Stimulated activated CD4-positive, alpha-beta T cell treated with anti-CD3 and anti-CD28 coated beads, Interleukin-15, amount 100 ng/mL, for 48 hours (primary cell): ENCODE results near the gene SGO2.
A peak's percentile ranks its signal among the peaks of the same experiment; 100 is the strongest.

ENCODE experiments used
- DNase-seq, 2 donors: peaks; one replicate each; pipeline ENCODE4 v3.0.0-alpha.2; 2020; ENCODE audit warnings: low read depth in 2 of 2

The SGO2 gene

GRCh38 chr2:200525882-200526651 is at the start of gene SGO2:
Gene SGO2 (plus strand): TSS chr2:200526207. CDS start chr2:200532976, 6,769 bp downstream.
- peak; percentile 94 to 97 for DNase-seq

GRCh38 chr2:200476836-200477235 is 49.2 kb upstream of the SGO2 start:
- DNase-seq: no peak

GRCh38 chr2:200477667-200478131 is 48.3 kb upstream of the SGO2 start:
- DNase-seq: no peak

- no peak for DNase-seq
Observed at GRCh38 chr2:200479692-200480265, 46.2 kb upstream of the SGO2 start.

DNA sequence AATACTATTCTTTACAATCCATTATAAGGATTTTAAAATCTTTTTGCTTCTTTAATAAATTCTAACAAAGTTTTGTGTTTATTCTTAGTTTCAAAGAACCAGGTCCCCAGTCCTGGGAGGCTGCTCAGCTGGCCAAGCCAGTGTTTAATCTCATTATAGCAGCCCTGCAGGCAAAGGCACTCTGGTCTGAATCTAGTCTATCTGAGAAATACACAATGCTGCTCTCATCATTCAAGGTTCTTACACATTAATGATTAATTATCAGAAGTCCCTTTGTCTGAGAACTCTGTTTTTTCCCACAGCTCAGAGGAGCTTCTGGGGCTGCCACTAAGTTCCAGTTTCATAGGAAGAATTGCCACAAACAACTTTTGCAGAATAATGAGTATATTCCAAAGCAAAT is 43.8 kb upstream of the SGO2 start:
- DNase-seq: no peak

GRCh38 chr2:200483729-200484198 is 42.2 kb upstream of the SGO2 start:
- peak; percentile 25 to 30 for DNase-seq

DNA sequence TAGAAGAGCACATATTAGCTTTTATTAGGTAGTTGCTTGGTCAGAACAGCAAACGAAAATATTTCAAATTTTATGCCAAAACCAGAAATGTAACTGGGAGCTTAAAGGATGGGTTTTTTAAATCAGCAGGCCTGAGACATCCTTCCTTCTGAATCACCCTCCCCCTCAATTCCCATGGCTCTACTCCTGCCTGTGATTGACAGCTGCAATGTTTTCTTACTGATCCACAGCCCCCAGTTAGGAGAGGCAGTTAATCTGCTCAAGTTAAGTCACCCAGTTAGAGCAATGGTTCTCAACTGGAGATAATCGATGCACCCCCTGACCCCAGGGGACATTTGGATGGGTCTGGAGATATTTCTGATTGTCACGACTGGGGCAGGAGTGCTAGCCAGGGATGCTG is 41.1 kb upstream of the SGO2 start:
- DNase-seq: no peak

DNA sequence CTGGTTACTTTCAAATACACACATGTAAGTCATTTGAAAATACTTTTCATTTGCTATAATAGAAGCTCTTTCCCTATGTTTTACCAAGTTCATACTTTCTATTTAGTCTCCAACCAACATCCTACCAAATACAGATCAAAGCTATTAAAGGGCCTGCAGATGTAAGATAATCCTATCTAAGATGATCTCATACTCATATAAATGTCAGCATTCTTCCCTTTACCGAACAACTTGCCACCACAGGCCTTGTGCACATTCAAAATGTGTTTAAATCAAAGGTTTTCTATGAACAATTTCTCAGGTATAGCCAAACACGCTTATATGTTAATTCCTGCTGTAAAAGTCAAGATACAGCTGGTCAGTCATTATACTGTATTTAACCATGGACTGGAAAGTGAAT is 39.5 kb upstream of the SGO2 start:
- DNase-seq: no peak

DNA sequence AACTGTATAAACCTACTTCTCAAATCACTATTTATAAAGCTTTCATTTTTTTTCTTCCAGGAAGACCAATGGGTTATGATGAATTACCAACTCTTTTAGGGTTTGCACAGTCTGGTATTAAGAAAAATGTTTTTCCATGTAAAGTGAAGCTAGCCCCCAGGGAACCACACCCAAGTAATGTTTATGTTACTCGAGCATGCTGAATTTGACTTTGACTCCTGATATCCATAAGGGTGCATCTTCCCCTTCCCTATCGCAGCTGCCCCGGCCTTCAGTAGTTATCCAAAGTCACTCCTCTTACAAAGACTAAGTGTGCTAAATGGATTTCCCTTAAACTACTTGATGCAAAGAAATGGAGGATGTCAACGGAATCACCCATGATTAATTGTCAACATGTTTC is 37.8 kb upstream of the SGO2 start:
- no peak for DNase-seq

DNA sequence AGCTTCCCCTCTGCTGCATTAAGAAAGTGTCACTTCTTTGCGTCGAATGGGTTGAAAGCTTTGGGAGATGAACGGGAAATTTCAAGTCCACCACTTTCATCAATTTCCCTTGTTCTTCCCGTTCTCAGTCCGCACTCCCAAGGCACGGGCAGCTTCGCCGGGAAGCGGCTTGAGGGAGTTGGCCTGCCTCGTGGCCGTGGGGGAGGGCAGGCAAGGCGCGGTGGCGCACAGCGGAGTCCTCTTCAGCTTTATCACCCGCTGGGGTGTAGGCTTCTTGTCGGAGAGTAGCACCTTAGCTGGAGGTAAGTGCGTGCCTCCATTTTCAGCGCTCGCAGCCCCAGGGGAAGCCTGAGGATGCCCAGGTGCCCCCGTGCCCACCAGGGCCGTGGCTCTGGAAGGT is 36.0 kb upstream of the SGO2 start:
- DNase-seq: no peak

- no peak for DNase-seq
Observed at GRCh38 chr2:200492656-200493055, 33.4 kb upstream of the SGO2 start.

GRCh38 chr2:200494048-200494447 is 32.0 kb upstream of the SGO2 start:
- DNase-seq: no peak

DNA sequence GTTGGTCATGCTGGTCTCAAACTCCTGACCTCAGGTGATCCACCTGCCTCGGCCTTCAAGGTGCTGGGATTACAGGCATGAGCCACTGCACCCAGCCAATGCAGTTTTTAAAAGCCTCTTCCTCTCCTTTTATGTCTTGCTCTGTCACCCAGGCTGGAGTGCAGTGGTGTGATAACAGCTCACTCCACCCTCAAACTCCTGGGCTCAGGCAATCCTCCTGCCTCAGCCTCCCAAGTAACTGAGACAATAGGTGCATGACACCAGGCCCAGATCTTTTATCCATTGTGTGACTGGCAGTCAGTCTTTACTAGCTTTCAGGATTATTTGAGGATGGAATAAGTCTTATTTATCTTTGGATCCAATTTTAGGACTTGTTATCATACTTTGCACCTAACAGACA is 29.3 kb upstream of the SGO2 start:
- no peak for DNase-seq

- no peak for DNase-seq
Observed at GRCh38 chr2:200498402-200499162, 27.4 kb upstream of the SGO2 start.

- DNase-seq: no peak
Observed at GRCh38 chr2:200502196-200502595, 23.8 kb upstream of the SGO2 start.

DNA sequence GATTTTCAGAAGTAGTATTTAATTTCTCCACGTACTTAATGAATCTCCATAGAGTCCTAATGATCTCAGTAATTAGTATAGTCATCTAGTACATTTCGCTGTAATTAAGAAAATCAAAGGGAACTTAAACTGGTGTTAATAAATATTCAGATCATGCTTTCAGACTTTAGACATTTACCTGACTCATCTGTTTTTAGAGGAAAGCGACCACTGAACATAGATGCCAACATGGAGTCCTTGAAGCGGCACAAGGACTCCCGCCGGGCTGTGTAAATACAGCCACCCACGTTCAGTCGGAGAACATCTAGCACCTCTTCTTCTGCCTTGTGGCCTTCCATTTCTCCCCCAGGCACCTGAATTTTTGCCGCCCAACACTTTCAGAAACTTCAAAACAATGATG is 19.3 kb upstream of the SGO2 start:
- no peak for DNase-seq

- DNase-seq: no peak
Observed at GRCh38 chr2:200507179-200507578, 18.8 kb upstream of the SGO2 start.

GRCh38 chr2:200509235-200509611 is 16.8 kb upstream of the SGO2 start:
- DNase-seq: no peak

- peak; percentile 78 to 89 for DNase-seq
Observed at GRCh38 chr2:200509612-200510433, 16.2 kb upstream of the SGO2 start, which contains the start of gene KCTD18. Gene KCTD18 (minus strand): TSS chr2:200510068. CDS start chr2:200507016, 3,052 bp downstream.

- no peak for DNase-seq
Observed at GRCh38 chr2:200515155-200515554, 10.9 kb upstream of the SGO2 start.

DNA sequence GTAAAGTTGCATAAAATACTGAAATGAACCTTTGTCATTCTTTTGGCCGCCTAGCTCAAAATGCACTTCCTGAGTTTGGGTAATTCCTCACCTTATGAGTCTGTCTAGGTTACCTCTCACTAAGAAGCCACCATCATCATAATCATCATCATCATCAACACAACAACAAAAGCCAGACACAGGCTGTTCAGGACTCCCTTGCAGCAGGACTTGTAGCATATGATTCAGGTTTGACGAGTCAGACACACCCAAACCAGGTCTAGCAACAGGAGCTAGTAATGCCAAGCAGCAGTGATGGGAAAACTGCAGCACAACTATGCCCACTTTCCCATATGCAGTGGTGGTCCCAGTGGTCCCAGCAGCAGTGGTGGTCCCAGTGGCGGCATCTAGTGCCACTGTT is 2.8 kb upstream of the SGO2 start:
- no peak for DNase-seq

DNA sequence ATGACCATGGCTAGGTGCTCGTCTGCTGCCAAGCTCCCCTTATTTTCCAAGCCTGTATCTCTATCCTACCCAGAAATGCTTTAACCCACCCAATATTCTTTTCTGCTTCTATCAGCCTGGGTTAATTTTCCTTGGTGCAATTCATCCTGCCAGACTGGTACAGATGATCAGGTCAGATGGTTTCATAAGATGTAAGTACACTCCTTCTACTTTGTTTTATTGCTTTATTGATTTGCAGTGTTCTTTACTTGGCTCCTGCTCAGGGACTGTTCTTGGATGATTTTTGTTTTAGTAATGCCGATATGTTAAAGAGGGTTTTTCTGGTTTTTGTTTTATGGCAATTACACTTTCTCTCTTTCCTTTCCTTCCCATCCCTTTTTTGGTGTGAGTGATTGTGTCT is 2.4 kb upstream of the SGO2 start:
- DNase-seq: no peak
